A673 (cell line): ENCODE data around the gene DLG2. TPM values are rescaled to one million over a fixed set of nuclear protein-coding genes. Genes with fewer than 3 reads are reported as not detected.

Source experiments
- BruUV-seq: library from RNA; stranded (reverse); fragments of 400-500 nt; replicated peaks from 2 replicates; lab custom pipeline; 2021; lab: Mats Ljungman, UMichigan
- CTCF ChIA-PET: fragments of 300-600 bp; sonication (Branson Sonifier 250); formaldehyde crosslinking; loops from one replicate; lab custom pipeline; 2022; ENCODE audit warnings: antibody characterized with exemption; lab: Charles Lee
- POLR2A ChIA-PET: fragments of 300-600 bp; sonication (Branson Sonifier 250); formaldehyde crosslinking; loops from one replicate; lab custom pipeline; 2022; ENCODE audit warnings: antibody characterized with exemption; ENCODE audit not compliant: low non-redundant PET; lab: Charles Lee
- DNase-seq: peaks from one replicate; pipeline ENCODE4 v3.0.0-alpha.2; 2015; ENCODE audit warnings: low spot score
- H3K27ac ChIP-seq: fragments of 200-600 bp; sonication (generic); 2 replicates; pipeline ENCODE4 v1.5.1; 2016; ENCODE audit warnings: mixed run types, low read depth, mild to moderate bottlenecking, mixed read lengths, antibody characterized with exemption, low read length; ENCODE audit not compliant: poor library complexity, severe bottlenecking
- H3K27me3 ChIP-seq: fragments of 200-600 bp; sonication (generic); replicated peaks from 2 replicates; pipeline ENCODE4 v1.6.1; 2017; ENCODE audit warnings: mixed run types, low read depth, mild to moderate bottlenecking, mixed read lengths, antibody characterized with exemption, low read length; ENCODE audit not compliant: insufficient read depth, poor library complexity
- H3K36me3 ChIP-seq: fragments of 200-600 bp; sonication (generic); 2 replicates; pipeline ENCODE4 v1.6.1; 2016; ENCODE audit warnings: mixed run types, mild to moderate bottlenecking, mixed read lengths, antibody characterized with exemption, low read length; ENCODE audit not compliant: insufficient read depth, poor library complexity, severe bottlenecking
- H3K4me1 ChIP-seq: fragments of 200-600 bp; sonication (generic); 2 replicates; pipeline ENCODE4 v1.6.1; 2017; ENCODE audit warnings: mixed run types, mild to moderate bottlenecking, mixed read lengths, antibody characterized with exemption, low read length; ENCODE audit not compliant: insufficient read depth, poor library complexity, severe bottlenecking
- H3K4me3 ChIP-seq: fragments of 200-600 bp; sonication (generic); 2 replicates; pipeline ENCODE4 v1.5.1; 2016; ENCODE audit warnings: low read depth, mixed run types, mild to moderate bottlenecking, mixed read lengths, low read length; ENCODE audit not compliant: poor library complexity, severe bottlenecking
- H3K9me3 ChIP-seq: fragments of 200-600 bp; sonication (generic); 2 replicates; pipeline ENCODE4 v1.6.1; 2016; ENCODE audit warnings: mixed run types, low read depth, mild to moderate bottlenecking, mixed read lengths, antibody characterized with exemption, low read length; ENCODE audit not compliant: poor library complexity, severe bottlenecking
- CTCF ChIP-seq: fragments of 300-800, 200-600 bp; sonication (generic); conservative IDR thresholded peaks from 2 replicates; pipeline ENCODE4 v1.5.1; 2017; ENCODE audit warnings: low read depth, mild to moderate bottlenecking, antibody characterized with exemption, low read length, moderate library complexity, mixed read lengths
- EZH2 ChIP-seq: fragments of 200-600 bp; sonication (generic); IDR thresholded peaks from 2 replicates; pipeline ENCODE4 v1.6.1; 2017; ENCODE audit warnings: borderline replicate concordance, low read depth, mild to moderate bottlenecking, mixed read lengths, antibody characterized with exemption, low read length; ENCODE audit not compliant: poor library complexity, severe bottlenecking
- intact Hi-C: fragments of 100-400 bp; cut with micrococcal nuclease; formaldehyde crosslinking; loops from one replicate; pipeline ENCODE4 v1.10.0; 2022; ENCODE audit not compliant: unreplicated experiment
- total RNA-seq: library from RNA; stranded (reverse); gene quantifications from 2 replicates; pipeline ENCODE4 v1.2.3, GENCODE V29; 2021

DLG2 gene
- total RNA-seq, 1 experiment from 2014 or later, result 277 TPM

GRCh38 chr11:84045146-84045545 is 1582.0 kb downstream of the DLG2 start:
- intact Hi-C loops, result no loop called here
- Histone ChIP-seq H3K27me3 (no peaks in the 10 kb centered on the region), H3K9me3 (no peaks in the 10 kb centered on the region), H3K36me3 (no peaks in the 10 kb centered on the region), H3K4me3 (no peak overlapping the region), H3K27ac (no peak overlapping the region), H3K4me1 (no peaks in the 10 kb centered on the region)
- POLR2A ChIA-PET, result no interaction called here
- CTCF ChIA-PET, result no interaction called here
- no TSS peak for BruUV-seq
- TF ChIP-seq CTCF (no peak), EZH2 (no peak)
- DNase-seq, result no peak

GRCh38 chr11:84044706-84045105 is 1582.4 kb downstream of the DLG2 start:
- H3K27me3 ChIP-seq, result no peaks in the 10 kb centered on the region
- H3K4me3 ChIP-seq, result no peak overlapping the region
- H3K36me3 ChIP-seq, result no peaks in the 10 kb centered on the region
- no TSS peak for BruUV-seq
- no peak for DNase-seq
- no peaks in the 10 kb centered on the region for H3K9me3 ChIP-seq
- POLR2A ChIA-PET, result no interaction called here
- TF ChIP-seq EZH2, result no peak
- no peak for TF ChIP-seq CTCF
- CTCF ChIA-PET, result no interaction called here
- no peaks in the 10 kb centered on the region for H3K4me1 ChIP-seq
- intact Hi-C loops, result no loop called here
- H3K27ac ChIP-seq, result no peak overlapping the region

- Histone ChIP-seq H3K27me3 (no peaks in the 10 kb centered on the region), H3K4me3 (no peak overlapping the region), H3K4me1 (no peaks in the 10 kb centered on the region), H3K27ac (no peak overlapping the region), H3K36me3 (no peaks in the 10 kb centered on the region), H3K9me3 (no peaks in the 10 kb centered on the region)
- intact Hi-C loops, result no loop called here
- TF ChIP-seq CTCF, result no peak
- TF ChIP-seq EZH2, result no peak
- no peak for DNase-seq
- POLR2A ChIA-PET, result no interaction called here
- CTCF ChIA-PET, result no interaction called here
- BruUV-seq, result no TSS peak
Observed at GRCh38 chr11:84036664-84037194, 1590.4 kb downstream of the DLG2 start.
